Vagina (tissue), 2 donors: ENCODE measurements around the gene QRICH2.

Experiments
- POLR2A ChIP-seq, 2 donors: fragments of 450-650 bp; IDR thresholded peaks; one replicate each; pipeline ENCODE4 v1.6.1; 2017; ENCODE audit warnings: antibody characterized with exemption in 2 of 2, mild to moderate bottlenecking in 2 of 2, moderate library complexity in 2 of 2
- POLR2AphosphoS5 ChIP-seq, 2 donors: sonication (generic); formaldehyde crosslinking; IDR thresholded peaks; one replicate each; pipeline ENCODE4 v1.9.0; 2017; ENCODE audit warnings: antibody characterized with exemption in 2 of 2, mild to moderate bottlenecking in 2 of 2, low read depth in 1 of 2; ENCODE audit not compliant: insufficient read depth in 1 of 2
- TF ChIP-seq, protein P1 (sequence below), 3 experiments: fragments of 450-650 bp in 2 of 3; fragments of 200-600 bp in 1 of 3; sonication (generic) in 1 of 3; IDR thresholded peaks; one replicate each; pipeline ENCODE4 v1.5.1; 2017 to 2019; ENCODE audit warnings: antibody characterized with exemption in 3 of 3, mild to moderate bottlenecking in 2 of 3, moderate library complexity in 2 of 3

DNA sequence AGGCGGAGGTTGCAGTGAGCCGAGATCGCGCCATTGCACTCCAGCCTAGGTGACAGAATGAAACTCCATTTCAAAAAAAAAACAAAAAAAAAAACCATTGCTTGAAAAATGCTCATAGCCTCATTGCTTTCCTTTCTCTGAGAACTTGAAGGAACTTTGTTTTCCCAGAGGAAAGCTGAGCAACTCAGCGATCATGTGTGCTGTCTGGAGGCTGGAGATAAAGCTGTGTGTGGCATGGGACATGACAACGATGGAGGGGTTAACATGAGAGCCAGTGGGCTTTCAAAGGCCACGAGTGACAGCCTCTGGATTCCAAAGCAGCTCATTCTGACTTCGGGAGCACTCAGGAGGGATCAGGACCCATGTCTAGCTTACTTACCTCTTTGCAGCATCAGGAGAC lies 21.6 kb upstream of the QRICH2 start:
- TF ChIP-seq, protein P1, sequence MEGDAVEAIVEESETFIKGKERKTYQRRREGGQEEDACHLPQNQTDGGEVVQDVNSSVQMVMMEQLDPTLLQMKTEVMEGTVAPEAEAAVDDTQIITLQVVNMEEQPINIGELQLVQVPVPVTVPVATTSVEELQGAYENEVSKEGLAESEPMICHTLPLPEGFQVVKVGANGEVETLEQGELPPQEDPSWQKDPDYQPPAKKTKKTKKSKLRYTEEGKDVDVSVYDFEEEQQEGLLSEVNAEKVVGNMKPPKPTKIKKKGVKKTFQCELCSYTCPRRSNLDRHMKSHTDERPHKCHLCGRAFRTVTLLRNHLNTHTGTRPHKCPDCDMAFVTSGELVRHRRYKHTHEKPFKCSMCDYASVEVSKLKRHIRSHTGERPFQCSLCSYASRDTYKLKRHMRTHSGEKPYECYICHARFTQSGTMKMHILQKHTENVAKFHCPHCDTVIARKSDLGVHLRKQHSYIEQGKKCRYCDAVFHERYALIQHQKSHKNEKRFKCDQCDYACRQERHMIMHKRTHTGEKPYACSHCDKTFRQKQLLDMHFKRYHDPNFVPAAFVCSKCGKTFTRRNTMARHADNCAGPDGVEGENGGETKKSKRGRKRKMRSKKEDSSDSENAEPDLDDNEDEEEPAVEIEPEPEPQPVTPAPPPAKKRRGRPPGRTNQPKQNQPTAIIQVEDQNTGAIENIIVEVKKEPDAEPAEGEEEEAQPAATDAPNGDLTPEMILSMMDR (IDR thresholded peaks at IDR 0.05), result no peak
- TF ChIP-seq POLR2AphosphoS5 (IDR thresholded peaks at IDR 0.05; ENCODE audit: insufficient read depth in 1 of 2, low read depth in 1 of 2), result no peak
- TF ChIP-seq POLR2A (IDR thresholded peaks at IDR 0.05), result no peak
